Measurements from ENCODE around the gene ECSIT.

GRCh38 chr19:11456659-11457058 lies 72.3 kb downstream of the ECSIT start:
- TF ChIP-seq CTCF (conservative IDR thresholded peaks at IDR 0.05) (no peak), ZFX (IDR thresholded peaks at IDR 0.05) (no peak)

Data from C4-2B (cell line).